ENCODE results near the gene TJP3. TPM values are rescaled to one million over a fixed set of nuclear protein-coding genes. Genes with fewer than 3 reads are reported as not detected.
A peak's percentile ranks its signal among the peaks of the same experiment; 100 is the strongest.

The TJP3 gene
- total RNA-seq, 4 donors from 2014 or later = 0.60 to 1.2 (median 0.88) TPM; not detected in 1

- DNase-seq (ENCODE audit: low spot score) (no peak), ATAC-seq (ENCODE audit: low FRiP score) (no peak)
- TF ChIP-seq CTCF (IDR thresholded peaks at IDR 0.05) = no peak
Measured at GRCh38 chr19:3698386-3698950, 9.7 kb upstream of the TJP3 start.

DNA sequence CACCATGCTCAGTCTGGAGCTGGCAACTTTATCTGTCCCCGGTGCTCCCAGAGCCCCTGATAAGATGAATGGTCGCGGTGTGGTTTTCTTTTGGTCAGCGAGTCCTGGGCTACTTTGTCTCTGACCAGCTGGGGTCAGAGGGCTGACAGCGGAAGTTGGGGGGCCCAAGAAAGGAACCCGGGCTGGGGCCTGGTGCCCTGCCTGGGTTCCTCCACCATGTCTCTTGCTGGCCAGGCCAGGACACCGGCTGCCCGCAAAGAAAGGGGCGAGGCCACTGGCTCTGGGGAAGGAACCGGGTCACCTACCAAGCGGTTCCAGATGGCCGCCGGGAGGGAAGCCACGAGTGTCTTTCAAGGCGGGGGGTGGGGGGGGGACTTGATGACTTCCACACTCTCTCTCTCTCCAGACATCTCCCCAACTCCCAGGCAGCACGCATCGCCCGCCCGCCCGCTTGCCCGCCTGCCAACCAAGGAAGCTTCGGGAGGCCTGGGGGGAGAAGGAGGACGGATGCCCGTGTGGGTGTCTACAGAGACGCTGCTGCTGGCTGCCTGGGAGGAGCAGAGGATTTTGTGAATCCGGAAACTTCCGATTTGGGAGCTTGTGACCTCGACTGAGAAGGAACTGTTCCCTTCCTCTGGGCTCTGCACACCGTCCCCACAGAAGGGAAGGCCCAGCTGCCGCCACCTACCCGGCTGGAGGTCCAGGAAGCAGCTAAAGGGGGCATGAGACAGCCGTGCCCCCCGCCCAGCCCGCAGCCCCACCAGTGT, 9.0 kb upstream of the TJP3 start:
- no peak for TF ChIP-seq CTCF (IDR thresholded peaks at IDR 0.05)
- ATAC-seq (ENCODE audit: low FRiP score) (peak; percentile 11), DNase-seq (ENCODE audit: low spot score) (no peak)

GRCh38 chr19:3699741-3700241, 8.4 kb upstream of the TJP3 start:
- TF ChIP-seq CTCF (IDR thresholded peaks at IDR 0.05) = no peak
- ATAC-seq (ENCODE audit: low FRiP score) (peak; percentile 34), DNase-seq (ENCODE audit: low spot score) (no peak)

GRCh38 chr19:3700242-3701032, 7.7 kb upstream of the TJP3 start, which contains the start of gene PIP5K1C:
TSS of gene PIP5K1C (minus strand) at chr19:3700468. CDS start at chr19:3700390, 78 bp downstream.
- ATAC-seq (ENCODE audit: low FRiP score) (peak; percentile 94), DNase-seq (ENCODE audit: low spot score) (peak; percentile 74)
- TF ChIP-seq CTCF (IDR thresholded peaks at IDR 0.05) = peak in 1 of 3 donors; percentile 44

DNA sequence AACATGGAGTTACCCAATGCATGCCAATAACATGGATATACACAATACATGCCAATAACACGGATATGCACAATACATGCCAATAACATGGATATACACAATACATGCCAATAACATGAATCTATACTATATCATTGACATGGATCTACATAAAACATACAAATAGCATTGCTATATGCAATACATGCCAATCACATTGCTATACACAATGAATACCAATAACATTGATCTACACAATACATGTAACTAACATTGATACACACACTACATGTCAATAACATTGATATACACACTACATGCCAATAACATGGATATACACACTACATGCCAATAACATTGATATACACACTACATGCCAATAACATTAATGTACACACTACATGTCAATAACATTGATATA, 7.0 kb upstream of the TJP3 start:
- no peak for TF ChIP-seq CTCF (IDR thresholded peaks at IDR 0.05)
- DNase-seq (ENCODE audit: low spot score) (no peak), ATAC-seq (ENCODE audit: low FRiP score) (no peak)

- no peak for DNase-seq (ENCODE audit: low spot score)
- no peak for TF ChIP-seq CTCF (IDR thresholded peaks at IDR 0.05)
- ATAC-seq (ENCODE audit: low FRiP score) = no peak
Measured at GRCh38 chr19:3707868-3708206, 347 bp upstream of the TJP3 start.

Data from omental fat pad (tissue), 4 donors.